Esophagus muscularis mucosa (tissue), 4 donors: ENCODE measurements around the gene AIF1L.

Experiments
- EP300 ChIP-seq: sonication (generic); formaldehyde crosslinking; IDR thresholded peaks from one replicate; pipeline ENCODE4 v1.6.1; 2017; ENCODE audit warnings: antibody characterized with exemption
- POLR2AphosphoS5 ChIP-seq, 2 donors: sonication (generic); formaldehyde crosslinking; IDR thresholded peaks; one replicate each; pipeline ENCODE4 v1.6.1; 2017; ENCODE audit warnings: antibody characterized with exemption in 2 of 2
- TF ChIP-seq, protein P1 (sequence below), 3 experiments: fragments of 200-600 bp in 2 of 3; fragments of 450-650 bp in 1 of 3; sonication (generic) in 2 of 3; IDR thresholded peaks; one replicate each; pipeline ENCODE4 v1.5.1; 2017 to 2019; ENCODE audit warnings: antibody characterized with exemption in 3 of 3, mild to moderate bottlenecking in 2 of 3, moderate library complexity in 1 of 3

DNA sequence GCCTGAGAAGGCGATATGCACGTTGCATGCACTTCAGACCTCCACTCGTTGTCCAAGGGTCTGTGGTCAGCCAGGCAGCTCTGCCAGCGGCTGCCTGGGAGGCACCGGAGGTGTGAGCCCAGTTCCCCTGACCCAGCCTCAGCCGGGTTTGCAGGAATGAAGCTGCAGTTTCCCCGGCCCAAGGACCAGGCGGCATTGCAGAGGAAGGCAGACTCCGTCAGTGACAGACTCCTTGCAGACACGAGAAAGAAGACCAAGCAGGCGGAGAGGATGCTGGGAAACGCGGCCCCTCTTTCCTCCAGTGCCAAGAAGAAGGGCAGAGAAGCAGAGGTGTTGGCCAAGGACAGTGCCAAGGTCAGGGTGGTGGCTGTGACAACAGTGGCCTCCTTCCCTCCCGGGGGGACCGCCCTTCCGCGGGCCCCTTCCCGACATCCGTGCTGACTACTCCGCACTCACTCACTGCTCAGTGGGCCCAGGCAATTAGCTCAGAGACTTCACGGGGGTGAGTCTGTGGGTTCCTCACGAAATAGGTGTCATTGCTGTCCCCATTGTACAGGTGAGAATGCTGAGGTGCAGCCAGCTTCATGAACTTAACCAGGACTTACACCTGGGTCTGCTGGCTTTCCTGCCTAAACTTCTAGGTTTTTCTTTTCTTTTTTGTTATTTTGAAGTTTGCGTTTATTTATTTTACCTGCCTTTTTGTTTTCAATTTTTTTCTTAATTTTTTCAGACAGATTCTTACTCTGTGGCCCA lies 10.8 kb upstream of the AIF1L start:
- TF ChIP-seq, protein P1, sequence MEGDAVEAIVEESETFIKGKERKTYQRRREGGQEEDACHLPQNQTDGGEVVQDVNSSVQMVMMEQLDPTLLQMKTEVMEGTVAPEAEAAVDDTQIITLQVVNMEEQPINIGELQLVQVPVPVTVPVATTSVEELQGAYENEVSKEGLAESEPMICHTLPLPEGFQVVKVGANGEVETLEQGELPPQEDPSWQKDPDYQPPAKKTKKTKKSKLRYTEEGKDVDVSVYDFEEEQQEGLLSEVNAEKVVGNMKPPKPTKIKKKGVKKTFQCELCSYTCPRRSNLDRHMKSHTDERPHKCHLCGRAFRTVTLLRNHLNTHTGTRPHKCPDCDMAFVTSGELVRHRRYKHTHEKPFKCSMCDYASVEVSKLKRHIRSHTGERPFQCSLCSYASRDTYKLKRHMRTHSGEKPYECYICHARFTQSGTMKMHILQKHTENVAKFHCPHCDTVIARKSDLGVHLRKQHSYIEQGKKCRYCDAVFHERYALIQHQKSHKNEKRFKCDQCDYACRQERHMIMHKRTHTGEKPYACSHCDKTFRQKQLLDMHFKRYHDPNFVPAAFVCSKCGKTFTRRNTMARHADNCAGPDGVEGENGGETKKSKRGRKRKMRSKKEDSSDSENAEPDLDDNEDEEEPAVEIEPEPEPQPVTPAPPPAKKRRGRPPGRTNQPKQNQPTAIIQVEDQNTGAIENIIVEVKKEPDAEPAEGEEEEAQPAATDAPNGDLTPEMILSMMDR (IDR thresholded peaks at IDR 0.05) = no peak
- TF ChIP-seq EP300 (no peak), POLR2AphosphoS5 (IDR thresholded peaks at IDR 0.05) (no peak)
